ENCODE measurements around the gene PIWIL1. TPM values are rescaled to one million over a fixed set of nuclear protein-coding genes. Genes with fewer than 3 reads are reported as not detected.

The PIWIL1 gene
- total and polyA plus RNA-seq, 7 experiments from 2014 or later: not detected

- ChIA-PET POLR2A (no interaction called here), CTCF (no interaction called here)
- Histone ChIP-seq H3K4me1 (ENCODE audit: control insufficient read depth in 2 of 2, insufficient read depth in 2 of 2, low read length in 2 of 2) (no peaks in the 10 kb centered on the region), H3K9me3 (ENCODE audit: control insufficient read depth in 2 of 3, low read length in 3 of 3) (no peaks in the 10 kb centered on the region), H3K27ac (ENCODE audit: low read depth, low read length) (no peak overlapping the region), H3K27me3 (ENCODE audit: control insufficient read depth in 2 of 2, insufficient read depth in 2 of 2, low read length in 2 of 2) (no peaks in the 10 kb centered on the region), H3K36me3 (ENCODE audit: control insufficient read depth in 2 of 3, insufficient read depth in 3 of 3, low read length in 3 of 3) (no peaks in the 10 kb centered on the region), H3K4me3 (ENCODE audit: low read length) (no peak overlapping the region)
- no peak overlapping the region for H3K27ac Mint-ChIP-seq
- H3K9me3 Mint-ChIP-seq: peaks cover 0 to 2% (median 0%) of the 10 kb centered on the region in 11 donors
- ATAC-seq (no peak), DNase-seq (no peak)
- intact Hi-C loops (cut with micrococcal nuclease): no loop called here
- H3K4me1 Mint-ChIP-seq: peaks cover 0 to 2% (median 0%) of the 10 kb centered on the region in 7 donors
- no peak overlapping the region for H3K4me3 Mint-ChIP-seq
- no peaks in the 10 kb centered on the region for H3K36me3 Mint-ChIP-seq
- peaks cover 0 to 4% (median 0%) of the 10 kb centered on the region in 5 donors for H3K27me3 Mint-ChIP-seq
Measured at GRCh38 chr12:130420071-130420470, 82.4 kb downstream of the PIWIL1 start.

DNA sequence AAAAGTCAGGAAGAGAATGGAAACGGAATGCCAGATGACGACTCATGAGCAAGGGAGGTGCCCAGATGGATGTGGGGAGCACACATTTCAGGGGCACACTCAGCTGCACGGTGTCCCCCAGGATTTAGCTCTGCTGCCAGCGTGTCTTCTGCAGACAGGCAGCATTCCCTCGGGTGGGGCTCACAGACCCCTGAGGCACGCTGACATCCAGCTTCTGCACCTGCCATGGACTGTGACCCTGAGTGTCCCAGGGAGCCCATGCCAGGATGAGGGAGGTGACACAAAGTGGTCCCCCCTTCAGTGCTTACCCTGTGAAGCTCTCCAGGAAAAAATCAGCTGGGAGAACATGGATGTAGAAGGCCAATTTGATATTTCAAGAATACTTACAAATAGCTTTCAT is 84.2 kb downstream of the PIWIL1 start:
- H3K27me3 Mint-ChIP-seq: peaks cover 0 to 4% (median 0%) of the 10 kb centered on the region in 5 donors
- DNase-seq: no peak
- H3K4me1 Mint-ChIP-seq: peaks cover 0 to 2% (median 0%) of the 10 kb centered on the region in 7 donors
- Histone ChIP-seq H3K27me3 (ENCODE audit: control insufficient read depth in 2 of 2, insufficient read depth in 2 of 2, low read length in 2 of 2) (no peaks in the 10 kb centered on the region), H3K4me1 (ENCODE audit: control insufficient read depth in 2 of 2, insufficient read depth in 2 of 2, low read length in 2 of 2) (no peaks in the 10 kb centered on the region), H3K9me3 (ENCODE audit: control insufficient read depth in 2 of 3, low read length in 3 of 3) (no peaks in the 10 kb centered on the region), H3K4me3 (ENCODE audit: low read length) (no peak overlapping the region), H3K27ac (ENCODE audit: low read depth, low read length) (no peak overlapping the region), H3K36me3 (ENCODE audit: control insufficient read depth in 2 of 3, insufficient read depth in 3 of 3, low read length in 3 of 3) (no peaks in the 10 kb centered on the region)
- ChIA-PET CTCF (no interaction called here), POLR2A (no interaction called here)
- no peak for ATAC-seq
- H3K27ac Mint-ChIP-seq: no peak overlapping the region
- no peaks in the 10 kb centered on the region for H3K36me3 Mint-ChIP-seq
- intact Hi-C loops (cut with micrococcal nuclease): no loop called here
- peaks cover 0 to 2% (median 0%) of the 10 kb centered on the region in 11 donors for H3K9me3 Mint-ChIP-seq
- H3K4me3 Mint-ChIP-seq: no peak overlapping the region

Other genes starting within 250 kb of the PIWIL1 start
- not detected for gene FZD10, start 175.4 kb upstream of the PIWIL1 start, total RNA-seq
- gene FZD10, start 175.4 kb upstream of the PIWIL1 start, polyA plus RNA-seq: not detected